HG03520 (cell line): Measurements from ENCODE around the gene AGBL4.

Experiments
- ATAC-seq: cut with Tn5 transposase; IDR thresholded peaks from one replicate; pipeline ENCODE4 v1.9.1; 2021; ENCODE audit warnings: mild to moderate bottlenecking, moderate library complexity; ENCODE audit not compliant: unreplicated experiment

AGBL4 gene

DNA sequence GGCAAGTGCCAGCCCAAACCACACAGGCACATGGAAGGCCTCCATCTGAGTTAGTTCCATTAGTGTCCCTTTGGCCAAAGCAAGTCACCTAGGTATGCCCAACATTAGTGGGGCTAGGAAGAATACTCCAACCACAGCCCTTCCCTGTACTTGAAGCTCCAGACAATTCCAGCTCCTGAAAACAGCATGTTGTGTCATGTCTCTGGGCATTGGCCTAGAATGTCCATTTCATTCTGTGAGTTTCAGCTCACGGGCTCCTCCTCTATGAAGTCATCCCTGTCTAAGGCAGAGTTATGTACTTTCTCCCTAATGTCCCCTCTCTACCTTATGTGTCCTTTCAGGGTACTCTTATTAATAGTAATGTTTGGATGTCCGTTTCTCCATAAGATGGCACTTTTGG is 1455.3 kb downstream of the AGBL4 start:
- no peak for ATAC-seq

DNA sequence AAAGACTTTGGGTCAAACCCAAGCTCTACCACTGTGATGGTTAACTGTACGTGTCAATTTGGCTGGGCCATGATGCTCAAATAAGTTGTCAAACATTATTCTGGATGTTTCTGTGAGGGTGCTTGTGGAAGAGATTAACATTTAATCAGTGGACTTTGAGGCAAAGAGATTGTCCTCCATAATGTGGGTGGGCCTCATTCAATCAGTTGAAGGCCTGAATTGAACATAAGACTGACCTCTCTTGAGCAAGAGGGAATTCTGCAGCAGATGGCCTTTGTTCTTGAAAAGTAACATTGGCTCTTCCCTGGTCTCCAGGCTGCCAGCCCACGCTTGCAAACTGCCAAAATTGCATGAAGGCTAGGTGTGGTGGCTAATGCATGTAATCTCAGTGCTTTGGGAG is 1457.3 kb downstream of the AGBL4 start:
- no peak for ATAC-seq

DNA sequence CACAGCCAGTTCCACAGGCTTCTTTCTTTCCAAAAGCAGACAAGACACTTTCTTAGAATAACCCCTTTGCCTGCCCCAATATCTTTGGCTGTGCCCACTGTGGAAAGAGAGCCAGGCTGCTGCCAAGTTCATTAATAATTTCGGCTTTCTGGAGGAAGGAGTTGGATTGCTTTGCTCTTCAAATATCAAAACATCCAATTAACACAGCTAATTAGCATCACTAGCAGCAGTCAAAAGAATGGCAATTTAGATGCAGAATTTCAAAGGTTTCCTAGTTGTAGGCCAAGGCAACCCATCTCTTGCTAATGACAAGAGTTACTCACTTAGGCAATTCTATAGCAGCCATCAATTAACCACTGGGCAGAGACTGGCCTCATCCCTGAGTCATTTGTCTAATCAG is 1460.7 kb downstream of the AGBL4 start:
- ATAC-seq = no peak

DNA sequence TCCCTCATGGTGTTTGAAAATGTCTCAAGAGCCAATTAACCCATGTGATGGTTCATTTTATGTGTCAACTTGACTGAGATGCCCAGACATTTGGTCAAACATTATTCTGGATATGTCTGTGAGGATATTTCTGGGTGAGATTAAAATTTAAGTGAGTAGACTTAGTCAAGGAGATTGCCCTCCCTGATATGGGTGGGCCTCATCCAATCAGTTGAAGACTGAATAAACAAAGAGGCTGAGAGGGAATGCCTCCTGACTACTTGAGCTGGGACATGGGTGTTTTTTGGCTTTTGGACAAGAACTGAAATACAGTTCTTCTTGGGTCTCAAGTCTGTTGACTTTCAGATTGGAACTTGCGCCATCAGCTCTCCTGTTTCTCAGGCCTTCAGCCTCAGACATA is 1462.3 kb downstream of the AGBL4 start:
- no peak for ATAC-seq

DNA sequence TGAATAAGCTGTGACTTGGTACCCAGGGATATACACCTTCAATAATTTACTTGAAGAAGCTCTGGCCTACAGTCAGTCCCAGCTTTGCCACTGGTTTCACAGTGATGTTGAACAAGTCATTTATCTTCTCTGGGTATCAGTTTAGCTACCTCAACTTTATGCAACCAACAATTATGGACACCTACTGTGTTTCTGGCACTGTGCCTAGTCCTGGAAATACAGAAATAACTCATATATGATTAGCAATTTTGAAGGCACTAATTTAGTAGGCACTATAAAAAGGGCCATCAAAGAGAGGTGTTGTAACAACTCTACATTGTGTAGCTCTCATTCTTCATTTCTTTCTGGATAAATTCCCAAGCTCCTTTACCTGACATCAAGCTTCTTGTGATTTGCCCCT is 1463.2 kb downstream of the AGBL4 start:
- ATAC-seq = no peak

DNA sequence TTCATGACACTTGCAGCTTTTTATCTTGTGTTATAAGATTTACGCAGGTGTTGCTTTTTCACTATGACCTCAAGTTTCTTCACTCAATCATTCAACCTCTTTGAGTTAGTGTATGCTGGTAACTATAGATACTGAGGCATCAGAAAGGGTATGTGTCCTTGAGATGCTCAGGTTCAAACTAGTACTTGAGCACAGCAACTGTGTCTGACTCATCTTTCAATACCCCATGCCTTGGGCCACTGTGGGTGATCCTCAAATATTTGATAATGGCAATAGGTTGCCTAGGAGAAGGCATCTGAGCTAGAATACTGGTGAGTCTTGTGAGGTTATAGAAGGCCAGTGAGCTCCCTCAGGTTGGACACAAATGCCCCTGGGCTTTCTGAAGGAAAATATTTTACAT is 1463.6 kb downstream of the AGBL4 start:
- no peak for ATAC-seq

DNA sequence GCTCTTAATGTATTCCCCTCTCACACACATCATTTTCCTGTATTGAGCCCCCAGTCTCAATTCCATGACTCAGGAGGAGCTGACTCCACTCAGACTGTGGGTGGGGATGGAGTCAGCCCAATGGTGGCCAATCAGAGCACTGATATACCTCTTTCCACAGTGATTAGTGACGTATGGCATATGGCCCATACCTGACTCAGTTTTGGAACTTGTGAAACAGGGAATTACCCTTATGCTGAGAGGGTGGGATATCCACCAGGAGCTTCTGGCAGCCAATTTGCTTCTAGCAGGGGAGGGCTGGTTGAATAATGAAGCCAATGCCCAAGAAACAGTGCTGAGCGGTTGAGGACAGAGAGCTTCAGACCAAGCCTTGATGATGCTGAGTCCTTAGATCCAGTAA is 1465.4 kb downstream of the AGBL4 start:
- ATAC-seq = no peak

DNA sequence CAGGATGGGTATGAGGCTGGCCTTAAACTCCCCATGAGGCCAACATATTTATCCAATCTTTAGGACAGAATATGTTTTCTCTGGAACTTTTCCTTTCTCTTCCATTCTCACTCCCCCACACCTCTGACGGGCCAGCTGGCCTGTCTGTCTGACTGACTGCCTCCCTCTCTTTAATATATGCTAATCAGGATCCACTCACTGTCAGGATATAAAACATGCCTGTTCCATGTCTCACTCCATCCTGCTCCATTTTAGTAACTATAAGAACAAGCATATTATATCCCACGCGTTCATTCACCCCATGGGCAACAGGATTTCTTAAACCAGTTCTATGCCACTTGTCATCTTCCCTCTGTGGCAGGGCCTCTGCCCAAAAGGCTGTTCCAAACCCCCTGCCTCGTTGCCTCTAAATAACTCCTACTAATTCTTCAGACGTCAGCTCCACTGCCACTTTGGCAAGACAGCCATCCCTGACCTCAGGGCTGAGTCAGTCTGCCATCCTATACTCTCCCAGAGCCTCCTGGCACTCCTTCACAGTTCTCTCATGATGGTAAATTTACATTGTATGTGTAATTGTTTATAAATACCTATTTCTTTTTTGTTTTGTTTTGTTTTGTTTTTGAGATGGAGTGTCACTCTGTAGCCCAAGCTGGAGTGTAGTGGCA is 1467.4 kb downstream of the AGBL4 start:
- no peak for ATAC-seq

DNA sequence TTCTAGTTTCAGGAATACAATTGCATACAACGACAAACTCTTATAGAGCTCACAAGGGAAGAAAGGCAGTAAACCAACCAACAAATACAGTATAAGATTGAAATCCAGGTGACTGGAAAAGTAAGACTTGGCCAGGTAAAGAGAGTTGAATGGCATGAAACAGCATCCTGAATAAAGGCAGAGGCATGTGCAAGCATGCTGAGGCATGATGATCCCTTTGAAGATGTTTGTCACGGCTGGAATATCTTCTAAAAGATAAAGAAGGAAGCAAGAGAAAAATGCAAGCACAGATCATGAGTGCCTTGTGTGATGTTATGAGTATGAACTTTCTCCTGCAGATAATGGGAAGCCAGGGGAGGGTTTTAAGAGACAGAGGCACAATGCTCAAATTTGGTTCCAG is 1468.5 kb downstream of the AGBL4 start:
- ATAC-seq = no peak

DNA sequence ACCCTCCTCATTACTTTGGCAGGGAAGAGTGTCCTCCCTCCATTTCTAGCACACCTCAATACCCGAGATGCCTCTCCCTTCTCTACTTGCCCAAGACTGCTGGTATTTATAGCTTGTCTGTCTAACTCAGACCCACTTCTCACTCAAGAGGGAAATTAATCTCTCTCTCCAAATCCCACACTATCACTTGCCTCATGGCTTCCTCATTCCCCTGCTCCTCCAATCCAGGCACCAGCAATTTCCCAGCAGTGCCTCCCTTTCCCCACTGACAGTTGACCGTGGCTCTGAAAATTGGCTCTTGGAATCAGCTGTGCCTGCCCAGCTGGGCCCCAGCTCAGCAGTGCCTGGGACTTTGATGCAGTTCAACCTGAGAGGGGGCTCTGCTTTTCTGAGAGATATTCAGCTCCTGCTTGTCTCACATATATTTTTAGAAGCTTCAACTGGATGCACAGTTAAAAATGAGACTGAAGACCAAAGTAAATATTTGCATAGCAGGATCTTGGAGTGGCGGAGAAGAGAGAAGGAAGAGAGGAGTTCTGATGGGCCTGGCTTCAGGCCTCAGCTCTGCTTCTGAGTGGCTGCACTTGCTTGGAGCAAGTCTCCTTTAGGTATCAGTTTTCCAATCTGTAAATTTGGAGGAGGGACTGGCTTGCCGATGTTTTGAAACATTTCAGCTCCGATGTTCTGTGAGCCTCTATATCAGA is 1470.7 kb downstream of the AGBL4 start:
- ATAC-seq = no peak

DNA sequence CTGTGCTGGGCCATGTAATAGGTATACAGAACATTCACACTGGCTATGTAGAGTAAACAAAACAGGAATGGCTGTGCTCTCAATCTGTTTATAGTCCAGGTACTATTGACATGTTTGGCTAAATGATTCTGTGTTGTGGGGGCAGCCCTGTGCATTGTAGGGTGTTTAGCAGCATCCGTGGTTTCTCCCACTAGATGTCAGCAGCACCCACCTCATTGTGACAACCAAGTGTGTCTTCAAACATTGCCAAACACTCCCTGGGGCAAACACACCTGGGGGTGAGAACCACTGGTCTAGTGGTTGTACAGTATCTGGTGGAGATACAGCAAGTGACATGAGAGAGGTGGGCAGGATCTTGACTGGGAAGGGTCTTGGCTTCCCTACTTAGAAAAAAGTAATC is 1471.3 kb downstream of the AGBL4 start:
- ATAC-seq = no peak

DNA sequence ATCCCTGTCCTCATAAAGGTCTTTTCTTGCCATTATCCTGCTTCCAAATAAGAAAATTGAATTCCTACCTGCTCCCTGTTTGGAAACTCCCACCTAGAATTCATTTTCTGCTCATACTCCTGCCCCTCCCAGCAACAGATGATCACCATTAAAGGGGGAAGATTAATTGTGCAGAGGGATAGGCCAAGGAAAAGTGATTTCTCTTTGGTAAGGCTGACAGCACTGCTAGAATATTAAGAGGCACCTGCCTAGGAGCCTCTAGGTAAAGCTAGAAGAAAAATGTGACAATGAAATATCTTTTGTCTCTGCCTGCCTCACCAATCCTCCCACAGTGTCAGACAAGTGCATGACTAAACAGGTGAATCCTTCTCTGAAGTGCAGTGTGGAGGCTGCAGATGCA is 1474.8 kb downstream of the AGBL4 start:
- no peak for ATAC-seq

DNA sequence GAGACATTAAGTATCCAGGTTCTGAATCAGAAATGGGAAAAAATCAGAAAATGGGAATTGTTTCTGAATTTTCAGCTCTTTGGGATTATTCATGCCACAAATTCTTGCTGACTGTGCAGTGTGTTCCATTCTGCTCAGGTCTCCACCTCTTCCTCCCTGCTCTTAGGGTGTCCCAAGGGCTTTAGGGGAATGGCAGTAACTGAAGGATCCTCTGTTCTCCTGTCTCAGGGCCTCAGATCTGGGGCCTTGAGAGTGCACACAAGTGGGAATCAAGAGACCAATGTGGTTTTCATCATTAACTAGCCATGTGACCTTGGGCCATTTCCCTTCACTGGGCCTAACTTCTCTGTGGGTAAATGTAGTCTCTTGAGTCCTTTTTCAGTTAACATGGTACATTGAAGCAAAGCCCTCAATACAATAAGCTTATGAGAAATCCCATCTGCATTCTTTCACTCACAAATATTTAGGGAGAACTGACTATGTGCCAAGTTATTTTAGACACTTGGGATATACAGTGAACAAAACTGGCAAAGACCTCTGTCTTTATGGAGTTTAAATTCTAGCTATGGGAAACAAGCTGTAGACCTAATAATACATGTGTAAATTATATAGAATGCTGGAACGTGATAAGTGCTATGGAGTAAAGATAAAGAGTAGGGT is 1476.1 kb downstream of the AGBL4 start:
- ATAC-seq = no peak

DNA sequence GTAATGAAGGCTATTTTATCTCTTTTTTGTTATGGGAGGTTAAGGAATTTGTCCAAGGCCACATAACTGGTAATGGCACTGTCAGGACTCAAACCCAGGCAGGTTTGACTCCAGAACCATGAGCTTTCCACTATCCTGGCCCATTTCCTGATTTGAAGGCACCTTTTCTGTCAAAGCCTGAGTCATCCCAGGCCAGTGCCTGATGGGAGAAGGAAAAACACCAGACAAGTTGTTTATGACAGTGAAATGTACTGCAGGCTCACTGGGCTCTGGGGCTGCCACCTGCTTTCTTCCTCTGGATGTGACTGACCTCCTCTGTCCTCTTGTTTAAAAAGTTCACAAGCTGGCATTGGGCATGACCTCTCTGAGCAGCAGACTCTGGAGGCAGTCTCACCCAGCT is 1479.9 kb downstream of the AGBL4 start:
- ATAC-seq = no peak

DNA sequence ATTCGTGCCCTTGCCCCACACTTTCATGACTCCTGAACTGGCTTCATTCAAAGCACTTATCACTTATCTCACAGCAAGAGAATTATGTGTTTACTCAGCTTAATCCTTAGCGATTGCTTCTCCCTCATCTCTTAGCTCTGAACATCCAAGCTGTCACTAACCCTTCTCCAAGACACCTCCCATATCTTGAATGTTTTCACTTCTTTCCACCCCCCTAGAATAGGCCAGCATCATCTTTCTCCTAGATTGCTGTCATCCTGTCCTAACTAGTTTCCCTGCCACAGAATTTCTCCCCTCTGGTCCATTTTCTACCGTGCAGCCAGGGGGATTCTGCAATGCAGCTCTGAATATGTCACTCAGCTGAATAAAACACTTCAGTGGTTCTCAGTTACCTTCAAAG is 1483.2 kb downstream of the AGBL4 start:
- no peak for ATAC-seq

DNA sequence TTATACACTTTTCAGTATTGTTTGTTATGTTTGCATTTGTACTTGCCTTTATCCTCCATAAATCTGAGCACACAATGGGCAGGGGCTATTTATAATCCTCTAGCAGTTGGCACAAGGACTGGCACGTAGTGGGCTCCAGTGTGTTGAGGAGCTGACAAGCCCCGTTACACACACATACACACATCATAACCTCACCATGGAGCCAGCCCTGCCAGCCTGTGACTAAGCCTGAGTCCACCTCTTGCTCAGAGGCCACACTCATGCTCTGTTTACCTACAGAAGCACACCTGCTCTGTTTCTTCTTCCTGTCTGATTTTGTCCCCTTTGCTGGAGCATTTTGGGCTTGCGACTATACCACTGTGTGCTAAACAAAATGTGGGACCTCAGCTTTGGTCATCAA is 1487.3 kb downstream of the AGBL4 start:
- ATAC-seq = no peak

DNA sequence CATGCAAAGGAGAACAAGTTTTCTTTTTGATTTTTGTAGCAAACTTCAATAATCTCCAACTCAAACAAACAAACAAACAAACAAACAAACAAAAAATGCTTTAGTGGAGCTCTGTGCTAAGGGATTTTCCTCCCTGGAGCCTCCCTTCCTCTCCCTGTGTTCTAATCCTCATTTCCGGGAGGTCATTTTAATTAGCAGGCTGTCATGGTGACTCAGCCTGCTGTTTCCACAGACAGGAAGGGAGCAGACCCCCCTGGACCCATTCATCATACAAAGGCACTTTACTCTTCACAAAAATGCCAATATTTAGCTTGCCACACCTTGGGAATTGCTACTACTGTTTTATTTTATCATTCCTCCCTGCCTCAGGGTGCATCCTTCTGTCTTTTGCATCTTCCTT is 1490.8 kb downstream of the AGBL4 start:
- ATAC-seq = no peak

DNA sequence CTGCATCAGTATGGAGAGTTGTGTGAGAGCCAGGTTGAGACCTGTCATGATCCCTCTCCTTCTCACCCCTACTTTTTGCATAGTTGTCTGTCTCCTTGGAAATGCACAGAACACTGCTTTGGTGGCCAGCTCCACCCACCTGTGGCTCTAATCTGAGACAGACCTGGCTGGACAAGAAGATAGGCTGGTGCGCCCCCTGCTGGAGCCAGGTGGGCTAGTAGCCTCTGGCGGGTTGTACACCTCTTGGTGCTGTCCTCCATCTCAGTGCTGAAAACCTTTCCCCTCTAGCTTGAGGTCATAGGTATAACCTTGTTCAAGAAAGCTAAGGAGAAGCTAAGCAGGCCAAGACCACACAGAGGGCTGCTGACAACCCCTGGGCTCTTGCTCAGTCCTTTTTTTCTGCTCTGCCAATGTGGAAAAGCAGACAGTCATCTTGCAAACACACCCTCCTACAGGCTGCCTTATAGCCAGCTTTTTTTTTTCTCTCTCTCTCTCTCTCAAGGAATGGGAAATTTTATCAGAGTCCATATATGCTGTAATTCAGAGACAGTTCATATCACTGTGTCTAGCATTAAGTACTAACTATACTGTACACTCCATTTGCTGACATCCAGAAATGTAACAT is 1492.9 kb downstream of the AGBL4 start:
- peak; percentile 91 for ATAC-seq

DNA sequence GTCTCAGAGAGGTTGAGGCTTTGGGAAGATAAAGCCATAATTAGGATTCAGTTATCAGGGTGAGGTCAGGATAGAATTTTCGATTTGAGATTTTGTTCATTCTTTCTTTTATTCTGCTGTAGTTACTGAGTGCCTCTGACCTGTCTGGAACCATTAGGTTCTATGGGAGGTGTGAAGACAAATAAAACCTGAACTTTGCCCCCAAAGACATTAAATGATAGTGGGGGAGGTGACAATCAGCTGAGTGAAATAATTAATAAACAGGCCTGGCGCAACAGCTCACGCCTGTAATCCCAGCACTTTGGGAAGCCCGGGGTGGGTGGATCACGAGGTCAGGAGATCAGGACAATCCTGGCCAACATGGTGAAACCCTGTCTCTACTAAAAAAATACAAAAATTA is 1496.7 kb downstream of the AGBL4 start:
- ATAC-seq = no peak

DNA sequence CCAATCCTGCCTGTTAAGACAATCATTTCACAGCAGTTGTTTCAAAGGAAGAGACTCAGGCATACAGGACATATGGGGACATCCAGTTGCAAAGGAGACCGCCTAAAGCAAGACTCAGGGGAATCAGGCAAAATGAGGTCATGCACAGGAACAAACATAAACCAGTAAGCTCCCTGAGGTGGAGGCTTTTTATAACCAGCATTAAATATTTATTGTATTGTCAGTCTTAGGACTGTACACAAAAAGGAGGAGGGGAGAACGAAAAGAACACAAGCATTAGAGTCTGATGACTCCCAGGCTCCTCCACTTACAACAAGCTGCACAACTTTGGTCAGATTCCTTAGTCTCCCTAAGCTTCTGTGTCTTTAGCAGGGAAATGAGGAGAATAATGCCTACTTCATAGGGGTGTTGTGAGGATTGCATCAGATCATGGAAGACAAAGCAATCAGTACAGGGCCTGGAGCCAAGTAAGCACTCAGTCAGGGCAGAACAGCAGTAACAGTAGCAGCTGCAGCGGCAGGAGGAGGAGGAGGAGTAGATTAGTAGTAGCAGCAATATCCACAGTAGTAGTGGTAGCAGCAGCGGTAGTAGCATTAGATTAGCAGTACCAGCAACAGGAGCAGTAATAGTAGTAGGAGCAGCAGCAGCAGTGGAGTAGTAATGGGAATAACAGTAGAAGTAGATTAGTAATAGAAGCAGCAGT is 1497.6 kb downstream of the AGBL4 start:
- no peak for ATAC-seq

DNA sequence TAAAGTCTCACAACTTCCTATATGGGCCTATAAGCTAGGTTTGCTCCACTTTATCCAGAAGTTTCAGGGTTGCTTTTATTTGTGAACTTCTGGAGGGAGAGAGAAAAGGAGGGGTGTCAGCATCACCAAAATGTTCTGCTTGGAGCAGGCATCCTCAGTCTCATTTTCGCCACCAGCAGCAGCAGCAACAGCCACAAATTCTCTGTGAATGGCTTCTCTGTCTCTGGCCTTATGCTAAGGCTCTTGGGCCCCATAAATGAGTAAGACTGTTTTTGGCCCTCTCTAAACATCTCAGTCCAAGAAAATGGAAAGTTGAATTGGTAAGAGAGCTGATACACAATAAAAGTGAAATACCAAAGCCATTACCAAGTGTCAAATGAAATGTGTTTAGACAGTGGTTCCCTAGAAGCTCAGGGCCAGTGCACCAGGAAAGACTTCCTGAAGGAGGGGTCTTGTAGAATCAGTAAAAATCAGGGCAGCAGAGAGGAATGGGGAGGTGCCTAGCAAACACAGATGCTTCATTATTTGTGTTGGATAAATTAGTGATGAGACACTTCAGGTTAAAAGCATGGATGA is 1498.8 kb downstream of the AGBL4 start:
- ATAC-seq = no peak
